H1 (cell line): ENCODE data around the gene EIF4E2.

Experiments
- CTCF ChIP-seq, 3 experiments: IDR thresholded peaks; 1 replicate in 2 of 3; 2 replicates in 1 of 3; pipeline versions ENCODE4 v1.5.1 to v1.6.1; 2011; ENCODE audit warnings: low read length in 3 of 3, mild to moderate bottlenecking in 3 of 3, inconsistent platforms in 2 of 3, low read depth in 1 of 3, moderate library complexity in 1 of 3; ENCODE audit not compliant: insufficient read depth in 1 of 3; ENCODE audit errors: control extremely low read depth in 1 of 3
- EP300 ChIP-seq, 2 experiments: IDR thresholded peaks; 1 replicate in 1 of 2; 2 replicates in 1 of 2; pipeline ENCODE4 v1.6.1; 2011 to 2012; ENCODE audit warnings: low read depth in 2 of 2, low read length in 2 of 2, mild to moderate bottlenecking in 2 of 2, borderline replicate concordance in 1 of 2, inconsistent platforms in 1 of 2, moderate library complexity in 1 of 2
- EZH2 ChIP-seq: fragments of 200-600 bp; sonication (generic); IDR thresholded peaks from 2 replicates; pipeline ENCODE4 v1.7.1; 2012; ENCODE audit warnings: low read depth, mild to moderate bottlenecking, moderate library complexity, low read length, inconsistent platforms; ENCODE audit not compliant: severe bottlenecking
- GABPA ChIP-seq: IDR thresholded peaks from 2 replicates; pipeline ENCODE4 v1.6.1; 2011; ENCODE audit warnings: mild to moderate bottlenecking, low read length, moderate library complexity, borderline replicate concordance; ENCODE audit not compliant: insufficient read depth
- JUND ChIP-seq: IDR thresholded peaks from 2 replicates; pipeline ENCODE4 v1.6.1; 2011; ENCODE audit warnings: mild to moderate bottlenecking, improper control_type of control experiment, low read length
- MAFK ChIP-seq: IDR thresholded peaks from 2 replicates; pipeline ENCODE4 v1.6.1; 2012; ENCODE audit warnings: low read depth, mild to moderate bottlenecking, improper control_type of control experiment, low read length
- POLR2A ChIP-seq, 2 experiments: IDR thresholded peaks; 1 replicate in 1 of 2; 2 replicates in 1 of 2; pipeline ENCODE4 v1.6.1; 2011; ENCODE audit warnings: low read depth in 2 of 2, low read length in 2 of 2, mild to moderate bottlenecking in 2 of 2; ENCODE audit errors: control extremely low read depth in 1 of 2
- RAD21 ChIP-seq, 2 experiments: IDR thresholded peaks in 1 of 2; conservative IDR thresholded peaks in 1 of 2; 2 replicates each; pipeline ENCODE4 v1.6.1; 2011; ENCODE audit warnings: low read depth in 2 of 2, low read length in 2 of 2, improper control_type of control experiment in 1 of 2, inconsistent platforms in 1 of 2, mild to moderate bottlenecking in 1 of 2, moderate library complexity in 1 of 2
- RNF2 ChIP-seq: fragments of 200-900, 300-1000 bp; sonication (generic); IDR thresholded peaks from 2 replicates; pipeline ENCODE4 v1.7.1; 2016; ENCODE audit warnings: borderline replicate concordance, low read depth, mild to moderate bottlenecking, antibody characterized with exemption, low read length; ENCODE audit not compliant: poor library complexity, severe bottlenecking; ENCODE audit errors: missing control alignments
- RXRA ChIP-seq: IDR thresholded peaks from 2 replicates; pipeline ENCODE4 v1.6.1; 2011; ENCODE audit warnings: low read depth, mild to moderate bottlenecking, low read length, moderate library complexity; ENCODE audit not compliant: insufficient read depth
- SIN3A ChIP-seq, 2 experiments: IDR thresholded peaks in 1 of 2; conservative IDR thresholded peaks in 1 of 2; 2 replicates each; pipeline ENCODE4 v1.6.1; 2011 to 2012; ENCODE audit warnings: low read length in 2 of 2, improper control_type of control experiment in 1 of 2, low read depth in 1 of 2, mild to moderate bottlenecking in 1 of 2
- TEAD4 ChIP-seq: IDR thresholded peaks from 2 replicates; pipeline ENCODE4 v1.6.1; 2012; ENCODE audit warnings: low read depth, low read length, inconsistent platforms, mixed read lengths
- USF2 ChIP-seq: IDR thresholded peaks from 2 replicates; pipeline ENCODE4 v1.6.1; 2011; ENCODE audit warnings: low read length, improper control_type of control experiment
- ZNF274 ChIP-seq: IDR thresholded peaks from 2 replicates; pipeline ENCODE4 v1.7.0; 2012; ENCODE audit warnings: low read length, borderline replicate concordance; ENCODE audit errors: extremely low read depth

GRCh38 chr2:232568161-232568560 is 17.7 kb downstream of the EIF4E2 start:
- TF ChIP-seq CTCF (IDR thresholded peaks at IDR 0.05; ENCODE audit: control extremely low read depth in 1 of 3, insufficient read depth in 1 of 3, low read depth in 1 of 3, low read length in 3 of 3), result no peak
- no peak for TF ChIP-seq ZNF274
- no peak for TF ChIP-seq RXRA
- no peak for TF ChIP-seq EP300 (IDR thresholded peaks at IDR 0.05; ENCODE audit: borderline replicate concordance in 1 of 2, low read depth in 2 of 2, low read length in 2 of 2)
- TF ChIP-seq USF2, result no peak
- no peak for TF ChIP-seq TEAD4
- TF ChIP-seq RAD21 (IDR thresholded peaks at IDR 0.05 in 1 of 2, conservative IDR thresholded peaks at IDR 0.05 in 1 of 2; ENCODE audit: low read depth in 2 of 2, low read length in 2 of 2), result no peak
- no peak for TF ChIP-seq POLR2A (IDR thresholded peaks at IDR 0.05; ENCODE audit: control extremely low read depth in 1 of 2, low read depth in 2 of 2, low read length in 2 of 2)
- no peak for TF ChIP-seq SIN3A (conservative IDR thresholded peaks at IDR 0.05 in 1 of 2, IDR thresholded peaks at IDR 0.05 in 1 of 2; ENCODE audit: low read depth in 1 of 2, low read length in 2 of 2)
- no peak for TF ChIP-seq MAFK
- no peak for TF ChIP-seq EZH2
- TF ChIP-seq RNF2, result no peak
- no peak for TF ChIP-seq JUND
- no peak for TF ChIP-seq GABPA
